Chondrocyte (in vitro differentiated cells): Measurements from ENCODE around the gene RPH3AL. TPM values are rescaled to one million over a fixed set of nuclear protein-coding genes. Genes with fewer than 3 reads are reported as not detected.

Experiments
- DNase-seq: peaks from one replicate; pipeline ENCODE4 v3.0.0; 2021; ENCODE audit warnings: mixed read lengths, low spot score
- H3K27ac Mint-ChIP-seq: one replicate; pipeline ENCODE4 v1.8.0; 2021; ENCODE audit warnings: mild to moderate bottlenecking, moderate library complexity, mixed read lengths; ENCODE audit not compliant: unreplicated experiment
- H3K27me3 Mint-ChIP-seq: 2 replicates; pipeline ENCODE4 v1.8.0; 2021; ENCODE audit warnings: low read depth, mixed read lengths
- H3K36me3 Mint-ChIP-seq: 2 replicates; pipeline ENCODE4 v1.8.0; 2021; ENCODE audit warnings: low read depth, mixed read lengths
- H3K4me1 Mint-ChIP-seq: 2 replicates; pipeline ENCODE4 v1.8.0; 2021; ENCODE audit warnings: low read depth, mild to moderate bottlenecking, mixed read lengths
- H3K4me3 Mint-ChIP-seq: one replicate; pipeline ENCODE4 v1.8.0; 2021; ENCODE audit warnings: mild to moderate bottlenecking, moderate library complexity, mixed read lengths; ENCODE audit not compliant: unreplicated experiment
- H3K9me3 Mint-ChIP-seq: 2 replicates; pipeline ENCODE4 v1.8.0; 2021; ENCODE audit warnings: low read depth, mixed read lengths
- CTCF ChIP-seq: fragments of 200-600 bp; sonication (generic); IDR thresholded peaks from 2 replicates; pipeline ENCODE4 v1.5.0; 2021; ENCODE audit warnings: antibody characterized with exemption, mild to moderate bottlenecking, moderate library complexity
- total RNA-seq: library from RNA; stranded (reverse); gene quantifications from 3 replicates; pipeline ENCODE4 v1.2.1, GENCODE V29; 2021

Gene RPH3AL
- total RNA-seq, 1 donor from 2014 or later = 4.1 TPM

GRCh38 chr17:180381-181244, 172.0 kb downstream of the RPH3AL start:
- DNase-seq = no peak
- Mint-ChIP-seq H3K36me3 (no peaks in the 10 kb centered on the region), H3K4me3 (no peak overlapping the region), H3K4me1 (peaks cover 6% of the 10 kb centered on the region), H3K27me3 (peaks cover 47% of the 10 kb centered on the region), H3K9me3 (no peaks in the 10 kb centered on the region), H3K27ac (no peak overlapping the region)
- TF ChIP-seq CTCF = no peak

GRCh38 chr17:179781-180380, 172.7 kb downstream of the RPH3AL start:
- Mint-ChIP-seq H3K9me3 (no peaks in the 10 kb centered on the region), H3K36me3 (no peaks in the 10 kb centered on the region), H3K4me1 (peaks cover 6% of the 10 kb centered on the region), H3K4me3 (no peak overlapping the region), H3K27ac (no peak overlapping the region), H3K27me3 (peaks cover 40% of the 10 kb centered on the region)
- no peak for TF ChIP-seq CTCF
- no peak for DNase-seq

- peaks cover 36% of the 10 kb centered on the region for H3K27me3 Mint-ChIP-seq
- no peak overlapping the region for H3K4me3 Mint-ChIP-seq
Observed at GRCh38 chr17:179066-179432, 173.6 kb downstream of the RPH3AL start.

GRCh38 chr17:178292-179065, 174.1 kb downstream of the RPH3AL start:
- Mint-ChIP-seq H3K9me3 (no peaks in the 10 kb centered on the region), H3K4me1 (peaks cover 6% of the 10 kb centered on the region)
- no peak for TF ChIP-seq CTCF

More at GRCh38 chr17:179066-179432, 173.6 kb downstream of the RPH3AL start:
- no peak for DNase-seq
- TF ChIP-seq CTCF = no peak
- peak overlapping the region; percentile 17 for H3K27ac Mint-ChIP-seq
- H3K4me1 Mint-ChIP-seq = peaks cover 6% of the 10 kb centered on the region
- H3K9me3 Mint-ChIP-seq = no peaks in the 10 kb centered on the region
- H3K36me3 Mint-ChIP-seq = no peaks in the 10 kb centered on the region

GRCh38 chr17:177762-178161, 174.8 kb downstream of the RPH3AL start:
- Mint-ChIP-seq H3K4me1 (peaks cover 6% of the 10 kb centered on the region), H3K9me3 (no peaks in the 10 kb centered on the region), H3K4me3 (no peak overlapping the region), H3K27me3 (peaks cover 23% of the 10 kb centered on the region), H3K27ac (no peak overlapping the region), H3K36me3 (no peaks in the 10 kb centered on the region)
- no peak for TF ChIP-seq CTCF
- DNase-seq = no peak

More at GRCh38 chr17:178292-179065, 174.1 kb downstream of the RPH3AL start:
- no peak for DNase-seq
- no peaks in the 10 kb centered on the region for H3K36me3 Mint-ChIP-seq
- peaks cover 30% of the 10 kb centered on the region for H3K27me3 Mint-ChIP-seq
- no peak overlapping the region for H3K27ac Mint-ChIP-seq
- no peak overlapping the region for H3K4me3 Mint-ChIP-seq
